ENCODE measurements around the gene RASGRF2.

RASGRF2 gene

GRCh38 chr5:80976985-80977384 is 16.8 kb downstream of the RASGRF2 start:
- Histone ChIP-seq H3K27ac (no peak overlapping the region), H3K36me3 (no peaks in the 10 kb centered on the region), H3K27me3 (no peaks in the 10 kb centered on the region), H3K4me2 (no peak overlapping the region), H3K9ac (no peak overlapping the region), H3K4me3 (no peak overlapping the region), H4K20me1 (no peaks in the 10 kb centered on the region), H3K4me1 (peaks cover 11% of the 10 kb centered on the region), H3K9me3 (no peaks in the 10 kb centered on the region)
- TF ChIP-seq Cebpa-rat (IDR thresholded peaks at IDR 0.05) = no peak

- no peak overlapping the region for H3K4me3 ChIP-seq
- H3K4me2 ChIP-seq = no peak overlapping the region
- peaks cover 8% of the 10 kb centered on the region for H3K4me1 ChIP-seq
- no peaks in the 10 kb centered on the region for H3K36me3 ChIP-seq
- H3K9me3 ChIP-seq = no peaks in the 10 kb centered on the region
- H3K27ac ChIP-seq = no peak overlapping the region
- H4K20me1 ChIP-seq = no peaks in the 10 kb centered on the region
- no peak for TF ChIP-seq Cebpa-rat (IDR thresholded peaks at IDR 0.05)
- no peak overlapping the region for H3K9ac ChIP-seq
- H3K27me3 ChIP-seq = no peaks in the 10 kb centered on the region
Observed at GRCh38 chr5:80977764-80978163, 17.6 kb downstream of the RASGRF2 start.

GRCh38 chr5:80978772-80979317 is 18.7 kb downstream of the RASGRF2 start:
- Histone ChIP-seq H3K4me2 (no peak overlapping the region), H3K9me3 (no peaks in the 10 kb centered on the region), H4K20me1 (no peaks in the 10 kb centered on the region), H3K9ac (no peak overlapping the region), H3K4me3 (no peak overlapping the region), H3K27ac (no peak overlapping the region), H3K27me3 (no peaks in the 10 kb centered on the region), H3K4me1 (no peaks in the 10 kb centered on the region), H3K36me3 (no peaks in the 10 kb centered on the region)
- no peak for TF ChIP-seq Cebpa-rat (IDR thresholded peaks at IDR 0.05)

GRCh38 chr5:80982093-80982492 is 21.9 kb downstream of the RASGRF2 start:
- Histone ChIP-seq H3K4me2 (no peak overlapping the region), H3K36me3 (no peaks in the 10 kb centered on the region), H3K27me3 (no peaks in the 10 kb centered on the region), H3K4me3 (no peak overlapping the region), H3K27ac (no peak overlapping the region), H3K9me3 (no peaks in the 10 kb centered on the region), H3K4me1 (peaks cover 10% of the 10 kb centered on the region), H3K9ac (no peak overlapping the region), H4K20me1 (no peaks in the 10 kb centered on the region)
- no peak for TF ChIP-seq Cebpa-rat (IDR thresholded peaks at IDR 0.05)

GRCh38 chr5:80985600-80986228 is 25.6 kb downstream of the RASGRF2 start:
- H4K20me1 ChIP-seq = no peaks in the 10 kb centered on the region
- no peak overlapping the region for H3K4me3 ChIP-seq
- no peaks in the 10 kb centered on the region for H3K27me3 ChIP-seq
- H3K9ac ChIP-seq = no peak overlapping the region
- H3K36me3 ChIP-seq = no peaks in the 10 kb centered on the region
- no peaks in the 10 kb centered on the region for H3K9me3 ChIP-seq
- no peak for TF ChIP-seq Cebpa-rat (IDR thresholded peaks at IDR 0.05)
- H3K4me1 ChIP-seq = peaks cover 10% of the 10 kb centered on the region
- peak overlapping the region; percentile 45 for H3K4me2 ChIP-seq
- no peak overlapping the region for H3K27ac ChIP-seq

GRCh38 chr5:80986382-80986781 is 26.2 kb downstream of the RASGRF2 start:
- Histone ChIP-seq H3K27ac (no peak overlapping the region), H3K4me1 (peaks cover 10% of the 10 kb centered on the region), H3K27me3 (no peaks in the 10 kb centered on the region), H3K4me3 (no peak overlapping the region), H3K9ac (no peak overlapping the region), H3K9me3 (no peaks in the 10 kb centered on the region), H3K4me2 (0 out of 2 replicates have a peak overlapping the region, but pooled peaks have one; percentile 45), H3K36me3 (no peaks in the 10 kb centered on the region), H4K20me1 (no peaks in the 10 kb centered on the region)
- TF ChIP-seq Cebpa-rat (IDR thresholded peaks at IDR 0.05) = no peak

GRCh38 chr5:80987078-80987766 is 27.1 kb downstream of the RASGRF2 start:
- peaks cover 10% of the 10 kb centered on the region for H3K4me1 ChIP-seq
- H3K9ac ChIP-seq = no peak overlapping the region
- H3K27ac ChIP-seq = no peak overlapping the region
- H3K4me2 ChIP-seq = no peak overlapping the region
- no peak for TF ChIP-seq Cebpa-rat (IDR thresholded peaks at IDR 0.05)
- H4K20me1 ChIP-seq = no peaks in the 10 kb centered on the region
- H3K4me3 ChIP-seq = no peak overlapping the region
- H3K9me3 ChIP-seq = no peaks in the 10 kb centered on the region
- no peaks in the 10 kb centered on the region for H3K27me3 ChIP-seq
- no peaks in the 10 kb centered on the region for H3K36me3 ChIP-seq

GRCh38 chr5:80988419-80988935 is 28.3 kb downstream of the RASGRF2 start:
- no peaks in the 10 kb centered on the region for H3K9me3 ChIP-seq
- H4K20me1 ChIP-seq = no peaks in the 10 kb centered on the region
- H3K4me3 ChIP-seq = no peak overlapping the region
- H3K4me1 ChIP-seq = peaks cover 10% of the 10 kb centered on the region
- H3K36me3 ChIP-seq = no peaks in the 10 kb centered on the region
- no peaks in the 10 kb centered on the region for H3K27me3 ChIP-seq
- no peak overlapping the region for H3K4me2 ChIP-seq
- no peak overlapping the region for H3K9ac ChIP-seq
- H3K27ac ChIP-seq = no peak overlapping the region
- no peak for TF ChIP-seq Cebpa-rat (IDR thresholded peaks at IDR 0.05)

- H3K27me3 ChIP-seq = no peaks in the 10 kb centered on the region
- H3K4me3 ChIP-seq = no peak overlapping the region
- H3K36me3 ChIP-seq = no peaks in the 10 kb centered on the region
- peaks cover 10% of the 10 kb centered on the region for H3K4me1 ChIP-seq
- no peak overlapping the region for H3K9ac ChIP-seq
- TF ChIP-seq Cebpa-rat (IDR thresholded peaks at IDR 0.05) = no peak
- H3K4me2 ChIP-seq = no peak overlapping the region
- H3K27ac ChIP-seq = no peak overlapping the region
- H3K9me3 ChIP-seq = no peaks in the 10 kb centered on the region
- H4K20me1 ChIP-seq = no peaks in the 10 kb centered on the region
Observed at GRCh38 chr5:80989883-80990282, 29.7 kb downstream of the RASGRF2 start.

GRCh38 chr5:80990527-80990926 is 30.4 kb downstream of the RASGRF2 start:
- no peaks in the 10 kb centered on the region for H3K9me3 ChIP-seq
- peaks cover 8% of the 10 kb centered on the region for H3K4me1 ChIP-seq
- H3K4me3 ChIP-seq = no peak overlapping the region
- H3K4me2 ChIP-seq = no peak overlapping the region
- H3K9ac ChIP-seq = no peak overlapping the region
- H3K36me3 ChIP-seq = no peaks in the 10 kb centered on the region
- H4K20me1 ChIP-seq = no peaks in the 10 kb centered on the region
- no peak for TF ChIP-seq Cebpa-rat (IDR thresholded peaks at IDR 0.05)
- H3K27me3 ChIP-seq = no peaks in the 10 kb centered on the region
- no peak overlapping the region for H3K27ac ChIP-seq
